ENCODE results near the gene B9D2.

The B9D2 gene

GRCh38 chr19:41308450-41309179 lies 55.3 kb downstream of the B9D2 start:
- DNase-seq = peak; percentile 98

- no peak for DNase-seq
Observed at GRCh38 chr19:41307954-41308449, 55.9 kb downstream of the B9D2 start.

- no peak for DNase-seq
Observed at GRCh38 chr19:41307090-41307875, 56.7 kb downstream of the B9D2 start.

- no peak for DNase-seq
Observed at GRCh38 chr19:41305927-41306793, 57.8 kb downstream of the B9D2 start.

- no peak for DNase-seq
Observed at GRCh38 chr19:41304706-41305483, 59.1 kb downstream of the B9D2 start.
